Uterus (tissue), 4 donors: ENCODE measurements around the gene SORL1. TPM values are rescaled to one million over a fixed set of nuclear protein-coding genes. Genes with fewer than 3 reads are reported as not detected.

Source experiments
- DNase-seq, 2 donors: peaks; one replicate each; pipeline ENCODE4 v3.0.0-alpha.2; 2019 to 2020
- H3K27ac ChIP-seq, 2 donors: fragments of 200-600 bp; sonication (generic); 1 replicate in 1 of 2; 2 replicates in 1 of 2; pipeline ENCODE4 v1.5.1; 2016 to 2018
- H3K27me3 ChIP-seq, 2 donors: fragments of 200-600 bp; sonication (generic); one replicate each; pipeline ENCODE4 v1.5.1; 2018 to 2019; ENCODE audit warnings: control low read depth in 1 of 2
- H3K36me3 ChIP-seq, 2 donors: fragments of 200-600 bp; sonication (generic); one replicate each; pipeline ENCODE4 v1.5.1; 2019; ENCODE audit warnings: control low read depth in 1 of 2
- H3K4me1 ChIP-seq, 2 donors: fragments of 200-600 bp; sonication (generic); one replicate each; pipeline ENCODE4 v1.5.1; 2018 to 2019; ENCODE audit warnings: control low read depth in 1 of 2
- H3K4me3 ChIP-seq, 2 donors: fragments of 200-600 bp; sonication (generic); 1 replicate in 1 of 2; 2 replicates in 1 of 2; pipeline ENCODE4 v1.5.1; 2018 to 2019; ENCODE audit warnings: mild to moderate bottlenecking in 1 of 2
- H3K9me3 ChIP-seq, 2 donors: fragments of 200-600 bp; sonication (generic); one replicate each; pipeline ENCODE4 v1.5.1; 2019; ENCODE audit warnings: control low read depth in 1 of 2
- POLR2A ChIP-seq, 2 donors: fragments of 450-650 bp; IDR thresholded peaks; one replicate each; pipeline ENCODE4 v1.6.1; 2016; ENCODE audit warnings: antibody characterized with exemption in 2 of 2, mild to moderate bottlenecking in 1 of 2, moderate library complexity in 1 of 2
- intact Hi-C: fragments of 100-400 bp; cut with DNase I; formaldehyde crosslinking; loops from one replicate; pipeline ENCODE4 v1.15.1; 2023; ENCODE audit warnings: low total_unique reads
- total RNA-seq, 4 donors: library from RNA; depleted of rRNA in 3 of 4; stranded (reverse); fragments of >200 nt in 3 of 4; gene quantifications; one replicate each; pipeline versions ENCODE4 v1.1.0 to v1.2.4, GENCODE V29; 2014 to 2023
- TF ChIP-seq, protein P1 (sequence below), 4 experiments: fragments of 200-600 bp in 2 of 4; fragments of 450-650 bp in 2 of 4; sonication (generic) in 2 of 4; IDR thresholded peaks; one replicate each; pipeline ENCODE4 v1.5.1; 2016 to 2019; ENCODE audit warnings: antibody characterized with exemption in 4 of 4, mild to moderate bottlenecking in 2 of 4, moderate library complexity in 1 of 4
- donor health status: DM: yes; HTN: yes; CAD: no.

Gene SORL1
- total RNA-seq, 4 donors from 2014 or later = 7.6 to 42.6 (median 17.2) TPM

DNA sequence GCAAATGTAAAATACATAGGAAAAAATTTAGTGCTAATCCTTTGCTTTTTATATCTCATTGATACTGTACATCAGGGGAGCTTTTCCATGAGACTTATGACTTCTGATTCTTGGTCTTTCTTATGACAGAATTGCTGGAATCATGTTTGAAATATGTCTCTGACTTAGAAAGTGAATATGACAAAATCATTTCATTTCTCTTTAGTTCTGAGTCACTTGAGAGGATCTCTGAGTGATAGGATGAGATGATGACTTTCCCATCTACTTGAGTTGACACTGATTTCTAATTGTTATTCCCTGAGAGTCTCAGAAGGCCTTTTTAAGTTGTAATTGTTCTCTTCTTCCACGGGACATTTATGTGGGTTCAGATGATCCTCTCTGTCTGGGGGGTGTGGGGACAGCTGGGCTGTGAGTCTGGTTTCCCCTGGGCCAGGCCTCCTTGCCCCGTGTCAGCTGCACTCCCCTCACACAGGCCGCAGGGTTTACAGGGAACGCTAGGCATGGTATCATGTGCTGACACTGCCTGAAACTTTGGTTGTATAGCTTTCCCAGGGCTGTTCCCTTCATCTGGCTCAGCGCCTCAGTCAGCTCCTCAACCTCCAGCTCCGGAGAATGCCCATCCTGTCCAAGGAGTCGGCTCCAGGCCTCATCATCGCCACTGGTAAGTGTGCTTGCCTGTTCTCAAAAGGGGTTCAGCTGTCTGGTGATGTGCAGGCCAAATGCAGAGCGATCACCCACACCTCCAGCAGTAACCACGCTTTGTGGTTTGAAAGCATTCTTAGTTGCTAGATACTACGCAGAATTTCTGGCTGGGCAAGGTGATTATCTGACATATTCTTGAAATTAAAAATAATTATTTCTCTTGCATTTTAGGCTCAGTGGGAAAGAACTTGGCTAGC is 70.2 kb downstream of the SORL1 start:
- intact Hi-C loops = no loop called here
- no peaks in the 10 kb centered on the region for H3K36me3 ChIP-seq
- DNase-seq = no peak
- no peak overlapping the region for H3K27ac ChIP-seq
- TF ChIP-seq, protein P1, sequence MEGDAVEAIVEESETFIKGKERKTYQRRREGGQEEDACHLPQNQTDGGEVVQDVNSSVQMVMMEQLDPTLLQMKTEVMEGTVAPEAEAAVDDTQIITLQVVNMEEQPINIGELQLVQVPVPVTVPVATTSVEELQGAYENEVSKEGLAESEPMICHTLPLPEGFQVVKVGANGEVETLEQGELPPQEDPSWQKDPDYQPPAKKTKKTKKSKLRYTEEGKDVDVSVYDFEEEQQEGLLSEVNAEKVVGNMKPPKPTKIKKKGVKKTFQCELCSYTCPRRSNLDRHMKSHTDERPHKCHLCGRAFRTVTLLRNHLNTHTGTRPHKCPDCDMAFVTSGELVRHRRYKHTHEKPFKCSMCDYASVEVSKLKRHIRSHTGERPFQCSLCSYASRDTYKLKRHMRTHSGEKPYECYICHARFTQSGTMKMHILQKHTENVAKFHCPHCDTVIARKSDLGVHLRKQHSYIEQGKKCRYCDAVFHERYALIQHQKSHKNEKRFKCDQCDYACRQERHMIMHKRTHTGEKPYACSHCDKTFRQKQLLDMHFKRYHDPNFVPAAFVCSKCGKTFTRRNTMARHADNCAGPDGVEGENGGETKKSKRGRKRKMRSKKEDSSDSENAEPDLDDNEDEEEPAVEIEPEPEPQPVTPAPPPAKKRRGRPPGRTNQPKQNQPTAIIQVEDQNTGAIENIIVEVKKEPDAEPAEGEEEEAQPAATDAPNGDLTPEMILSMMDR (IDR thresholded peaks at IDR 0.05) = no peak
- TF ChIP-seq POLR2A (IDR thresholded peaks at IDR 0.05) = no peak
- no peak overlapping the region for H3K4me3 ChIP-seq
- H3K4me1 ChIP-seq = no peaks in the 10 kb centered on the region
- H3K9me3 ChIP-seq = no peaks in the 10 kb centered on the region
- no peaks in the 10 kb centered on the region for H3K27me3 ChIP-seq

DNA sequence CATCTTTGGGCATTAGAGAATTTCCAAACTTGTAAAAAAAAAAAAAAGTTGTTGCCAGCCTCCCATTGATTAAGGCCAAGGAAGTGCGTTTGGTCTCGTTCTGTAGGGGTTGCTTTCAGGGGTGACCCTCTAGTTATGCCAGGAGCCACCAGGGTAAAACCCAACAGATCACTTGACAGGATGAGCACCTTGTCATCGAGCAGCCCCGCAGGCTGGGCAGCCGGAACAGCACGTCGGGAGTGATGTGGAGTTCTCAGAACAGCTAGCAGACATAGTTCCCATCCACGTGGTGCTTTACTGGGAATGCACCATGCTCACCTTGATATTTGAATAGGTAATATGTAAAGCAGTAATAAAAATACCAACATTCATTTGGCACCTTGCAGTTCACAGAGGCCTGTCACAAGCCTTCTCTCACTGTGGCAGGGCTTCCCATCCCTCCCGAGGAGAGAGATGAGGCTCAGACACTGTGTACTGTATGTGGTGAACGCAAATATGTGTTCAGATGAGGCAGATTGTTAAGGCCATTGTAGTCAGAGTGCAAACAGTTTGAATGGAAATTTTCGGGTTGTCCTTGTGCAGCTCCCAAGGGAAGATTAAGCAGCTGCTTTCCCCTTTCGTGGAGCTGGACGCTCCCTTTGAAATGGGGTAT is 71.6 kb downstream of the SORL1 start:
- Histone ChIP-seq H3K9me3 (no peaks in the 10 kb centered on the region), H3K27ac (no peak overlapping the region), H3K27me3 (no peaks in the 10 kb centered on the region), H3K4me1 (no peaks in the 10 kb centered on the region), H3K36me3 (no peaks in the 10 kb centered on the region), H3K4me3 (no peak overlapping the region)
- DNase-seq = no peak
- intact Hi-C loops = no loop called here
- TF ChIP-seq, protein P1 (IDR thresholded peaks at IDR 0.05) = no peak
- no peak for TF ChIP-seq POLR2A (IDR thresholded peaks at IDR 0.05)

DNA sequence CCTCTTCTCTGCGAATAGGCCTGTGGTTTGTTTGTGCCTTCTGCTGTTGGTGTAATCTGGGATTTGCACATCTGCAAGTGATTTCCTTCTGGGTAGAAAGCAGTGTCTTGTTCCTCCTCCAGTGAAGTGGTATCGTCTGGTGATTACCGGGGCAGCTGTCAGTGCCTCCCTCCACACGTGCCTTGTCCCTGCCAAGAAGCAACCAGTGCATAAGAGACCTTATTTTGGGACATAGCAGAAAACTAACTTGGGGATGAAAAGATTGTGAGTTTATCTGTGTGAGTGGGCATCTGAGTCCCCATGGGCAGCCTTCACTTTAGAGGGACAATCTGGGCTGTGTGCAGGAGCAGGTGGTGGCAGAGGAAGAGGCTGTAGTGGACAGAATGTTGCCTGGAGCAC is 72.1 kb downstream of the SORL1 start:
- H3K4me1 ChIP-seq = no peaks in the 10 kb centered on the region
- H3K36me3 ChIP-seq = no peaks in the 10 kb centered on the region
- DNase-seq = no peak
- no peaks in the 10 kb centered on the region for H3K27me3 ChIP-seq
- TF ChIP-seq, protein P1 (IDR thresholded peaks at IDR 0.05) = no peak
- TF ChIP-seq POLR2A (IDR thresholded peaks at IDR 0.05) = no peak
- H3K27ac ChIP-seq = no peak overlapping the region
- no peak overlapping the region for H3K4me3 ChIP-seq
- intact Hi-C loops = no loop called here
- H3K9me3 ChIP-seq = no peaks in the 10 kb centered on the region

DNA sequence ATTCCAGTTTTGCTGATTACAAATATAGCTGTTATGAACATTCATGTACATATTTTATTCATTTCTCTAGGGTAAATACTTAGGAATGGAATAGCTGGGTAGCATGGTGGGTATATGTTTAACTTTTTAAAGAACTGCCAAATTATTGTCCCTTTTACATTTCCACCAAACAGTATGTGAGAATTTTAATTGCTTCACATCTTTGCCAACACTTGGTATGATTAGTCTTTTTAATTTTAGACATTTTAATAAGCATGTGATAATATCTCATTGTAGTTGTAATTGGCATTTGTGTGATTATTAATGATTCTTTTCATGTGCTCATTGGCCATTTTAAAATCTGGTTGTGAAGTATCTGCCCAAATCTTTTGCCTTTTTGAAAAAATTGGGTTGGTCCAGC is 73.3 kb downstream of the SORL1 start:
- Histone ChIP-seq H3K27me3 (no peaks in the 10 kb centered on the region), H3K36me3 (no peaks in the 10 kb centered on the region), H3K9me3 (peaks cover 0 to 7% of the 10 kb centered on the region in 2 donors), H3K27ac (no peak overlapping the region), H3K4me1 (no peaks in the 10 kb centered on the region), H3K4me3 (no peak overlapping the region)
- DNase-seq = no peak
- no peak for TF ChIP-seq POLR2A (IDR thresholded peaks at IDR 0.05)
- TF ChIP-seq, protein P1 (IDR thresholded peaks at IDR 0.05) = no peak
- intact Hi-C loops = no loop called here

DNA sequence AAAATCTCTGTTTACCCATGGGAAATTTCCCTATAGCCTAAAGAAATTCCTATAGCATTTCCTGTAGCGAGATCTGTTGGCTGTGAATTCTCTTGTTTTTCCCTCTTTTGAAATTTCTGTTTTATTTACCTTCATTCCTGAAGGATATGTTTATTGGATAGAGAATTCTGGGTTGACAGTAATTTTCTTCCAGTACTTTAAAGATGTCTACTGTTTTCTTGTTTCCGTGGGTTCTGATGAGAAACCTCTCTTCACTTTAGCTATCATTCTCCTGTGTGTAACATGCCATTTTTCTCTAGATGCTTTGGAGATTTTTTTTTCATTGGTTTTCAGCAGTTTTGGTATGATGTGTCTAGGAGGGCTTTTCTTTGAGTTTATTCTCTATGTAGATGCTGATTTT is 78.1 kb downstream of the SORL1 start:
- Histone ChIP-seq H3K4me3 (no peak overlapping the region), H3K27ac (no peak overlapping the region), H3K36me3 (no peaks in the 10 kb centered on the region), H3K27me3 (no peaks in the 10 kb centered on the region), H3K4me1 (no peaks in the 10 kb centered on the region), H3K9me3 (peaks cover 0 to 9% of the 10 kb centered on the region in 2 donors)
- no peak for DNase-seq
- TF ChIP-seq, protein P1 (IDR thresholded peaks at IDR 0.05) = no peak
- TF ChIP-seq POLR2A (IDR thresholded peaks at IDR 0.05) = no peak
- intact Hi-C loops = no loop called here
